Measurements from ENCODE around the gene NIF3L1. TPM values are rescaled to one million over a fixed set of nuclear protein-coding genes. Genes with fewer than 3 reads are reported as not detected.

The NIF3L1 gene
- total RNA-seq (2022; extraction: Qiagen RNA extraction), result 39.9 to 51.0 TPM (median 41.1 TPM) in 5 replicates

GRCh38 chr2:200888704-200889625, at the start of gene NIF3L1, which contains the start of gene PPIL3:
Gene NIF3L1 (plus strand): TSS chr2:200889371. CDS start chr2:200891944, 2,573 bp downstream.
Gene PPIL3 (minus strand): TSS chr2:200889077. CDS start chr2:200887615, 1,462 bp downstream.

GRCh38 chr2:200864176-200865034, 24.8 kb upstream of the NIF3L1 start, which contains the start of gene CLK1:
Gene CLK1 (minus strand): TSS chr2:200864658. CDS start chr2:200861862, 2,796 bp downstream.

Other genes with a start within 250 kb of the NIF3L1 start
- 333 to 720 TPM (median 408 TPM) in 5 replicates for gene BZW1, start 77.5 kb upstream of the NIF3L1 start, total RNA-seq (2022; extraction: Qiagen RNA extraction)
- gene CLK1, start 24.7 kb upstream of the NIF3L1 start, total RNA-seq (2022; extraction: Qiagen RNA extraction), result 37.4 to 50.3 TPM (median 39.2 TPM) in 5 replicates
- gene PPIL3, start 294 bp upstream of the NIF3L1 start, total RNA-seq (2022; extraction: Qiagen RNA extraction), result 22.5 to 26.6 TPM (median 24.8 TPM) in 5 replicates
- 12.9 to 15.6 TPM (median 14.4 TPM) in 5 replicates for gene ORC2, start 74.3 kb downstream of the NIF3L1 start, total RNA-seq (2022; extraction: Qiagen RNA extraction)
- gene HYCC2, start 182.3 kb downstream of the NIF3L1 start, total RNA-seq (2022; extraction: Qiagen RNA extraction), result 2.8 to 5.5 TPM (median 3.4 TPM) in 5 replicates
- gene NDUFB3, start 182.6 kb downstream of the NIF3L1 start, total RNA-seq (2022; extraction: Qiagen RNA extraction), result 129 to 172 TPM (median 134 TPM) in 5 replicates
- 67.7 to 91.0 TPM (median 75.5 TPM) in 5 replicates for gene CFLAR, start 226.8 kb downstream of the NIF3L1 start, total RNA-seq (2022; extraction: Qiagen RNA extraction)